ENCODE measurements around the gene MOK.

MOK gene

GRCh38 chr14:102320033-102320660 lies 15.2 kb upstream of the MOK start:
- no peaks in the 10 kb centered on the region for H3K9me3 ChIP-seq (ENCODE audit: control insufficient read depth, low read length)
- H3K4me3 ChIP-seq (ENCODE audit: insufficient read depth in 1 of 2, low read depth in 1 of 2, low read length in 2 of 2): peak overlapping the region; percentile 79 to 84
- peak; percentile 73 for DNase-seq
- H2BK12ac ChIP-seq (ENCODE audit: low read length in 2 of 2): no peak overlapping the region
- H3K4ac ChIP-seq (ENCODE audit: low read depth in 1 of 2, low read length in 2 of 2): peak overlapping the region; percentile 37 to 85
- H3K27me3 ChIP-seq (ENCODE audit: control insufficient read depth in 1 of 2, insufficient read depth in 1 of 2, low read length in 2 of 2): no peaks in the 10 kb centered on the region
- peak overlapping the region; percentile 76 to 86 for H3K18ac ChIP-seq (ENCODE audit: low read depth in 1 of 2, low read length in 2 of 2)
- no peak overlapping the region for H4K91ac ChIP-seq (ENCODE audit: low read length)
- peaks cover 18% of the 10 kb centered on the region for H3K79me1 ChIP-seq (replicated peaks; ENCODE audit: low read length, poor library complexity, severe bottlenecking)
- peak overlapping the region; percentile 91 for H3K9ac ChIP-seq (ENCODE audit: low read length)
- H2BK15ac ChIP-seq (ENCODE audit: low read depth, poor library complexity, severe bottlenecking): peak overlapping the region; percentile 12
- peak overlapping the region; percentile 57 for H2BK120ac ChIP-seq (ENCODE audit: low read depth, low read length)
- WGBS: 9% methylated on average over 23 of the region's 30 CpGs
- no peak overlapping the region for H2AK5ac ChIP-seq (ENCODE audit: low read length, severe bottlenecking)
- no peak overlapping the region for H3K27ac ChIP-seq (ENCODE audit: low read length, poor library complexity, severe bottlenecking)
- H3K36me3 ChIP-seq (ENCODE audit: control insufficient read depth in 1 of 2, insufficient read depth in 2 of 2, low read depth in 1 of 2, low read length in 2 of 2): peaks cover 0 to 3% of the 10 kb centered on the region in 2 experiments
- peaks cover 12% of the 10 kb centered on the region for H3K4me1 ChIP-seq (ENCODE audit: control insufficient read depth, insufficient read depth, low read depth, low read length)
- peak overlapping the region; percentile 92 for H4K8ac ChIP-seq (ENCODE audit: low read length)
- H3K14ac ChIP-seq (ENCODE audit: low read length in 2 of 2): no peak overlapping the region
- H2BK5ac ChIP-seq (ENCODE audit: low read depth, low read length, poor library complexity, severe bottlenecking): no peak overlapping the region
- H3K4me2 ChIP-seq (ENCODE audit: low read length, poor library complexity, severe bottlenecking): peak overlapping the region; percentile 63
- H3K23ac ChIP-seq (ENCODE audit: low read length in 2 of 2): no peak overlapping the region
- peak overlapping the region; percentile 68 for H2AFZ ChIP-seq (ENCODE audit: low read depth, low read length)

- no peak within 1 kb of the TSS for H3K14ac ChIP-seq (ENCODE audit: low read length in 2 of 2)
- peak within 1 kb of the TSS; percentile 79 to 84 for H3K4me3 ChIP-seq (ENCODE audit: insufficient read depth in 1 of 2, low read depth in 1 of 2, low read length in 2 of 2)
- H3K36me3 ChIP-seq (ENCODE audit: control insufficient read depth in 1 of 2, insufficient read depth in 2 of 2, low read depth in 1 of 2, low read length in 2 of 2): peaks cover 0 to 3% of the 10 kb centered on the region in 2 experiments
- H3K9ac ChIP-seq (ENCODE audit: low read length): peak within 1 kb of the TSS; percentile 91
- H3K9me3 ChIP-seq (ENCODE audit: control insufficient read depth, low read length): no peaks in the 10 kb centered on the region
- 2% methylated on average over 67 of the region's 71 CpGs for WGBS
- H3K4me1 ChIP-seq (ENCODE audit: control insufficient read depth, insufficient read depth, low read depth, low read length): peaks cover 15% of the 10 kb centered on the region
- H2BK120ac ChIP-seq (ENCODE audit: low read depth, low read length): peak within 1 kb of the TSS; percentile 81
- peak within 1 kb of the TSS; percentile 48 for H3K27ac ChIP-seq (ENCODE audit: low read length, poor library complexity, severe bottlenecking)
- peak within 1 kb of the TSS; percentile 42 for H2AK5ac ChIP-seq (ENCODE audit: low read length, severe bottlenecking)
- no peaks in the 10 kb centered on the region for H3K27me3 ChIP-seq (ENCODE audit: control insufficient read depth in 1 of 2, insufficient read depth in 1 of 2, low read length in 2 of 2)
- H3K4ac ChIP-seq (ENCODE audit: low read depth in 1 of 2, low read length in 2 of 2): peak within 1 kb of the TSS; percentile 37 to 85
- peak within 1 kb of the TSS; percentile 76 to 86 for H3K18ac ChIP-seq (ENCODE audit: low read depth in 1 of 2, low read length in 2 of 2)
- peak within 1 kb of the TSS; percentile 92 for H4K8ac ChIP-seq (ENCODE audit: low read length)
- H3K4me2 ChIP-seq (ENCODE audit: low read length, poor library complexity, severe bottlenecking): peak within 1 kb of the TSS; percentile 64
- peak within 1 kb of the TSS; percentile 78 for H2AFZ ChIP-seq (ENCODE audit: low read depth, low read length)
- H3K23ac ChIP-seq (ENCODE audit: low read length in 2 of 2): no peak within 1 kb of the TSS
- peak; percentile 91 for DNase-seq
- peak within 1 kb of the TSS; percentile 4 to 23 for H2BK12ac ChIP-seq (ENCODE audit: low read length in 2 of 2)
- no peak within 1 kb of the TSS for H4K91ac ChIP-seq (ENCODE audit: low read length)
- peak within 1 kb of the TSS; percentile 39 for H2BK5ac ChIP-seq (ENCODE audit: low read depth, low read length, poor library complexity, severe bottlenecking)
- H3K79me1 ChIP-seq (replicated peaks; ENCODE audit: low read length, poor library complexity, severe bottlenecking): peaks cover 18% of the 10 kb centered on the region
- peak within 1 kb of the TSS; percentile 79 for H2BK15ac ChIP-seq (ENCODE audit: low read depth, poor library complexity, severe bottlenecking)
These were observed 14.5 kb upstream of the MOK start, which contains the start of gene ZNF839 for GRCh38 chr14:102319351-102320032. ZNF839 (plus strand) TSS chr14:102319746; CDS start chr14:102319766, 20 bp downstream.

GRCh38 chr14:102318781-102319276 lies 13.9 kb upstream of the MOK start:
- peak overlapping the region; percentile 47 for H4K8ac ChIP-seq (ENCODE audit: low read length)
- H3K14ac ChIP-seq (ENCODE audit: low read length in 2 of 2): no peak overlapping the region
- H3K9me3 ChIP-seq (ENCODE audit: control insufficient read depth, low read length): no peaks in the 10 kb centered on the region
- H3K9ac ChIP-seq (ENCODE audit: low read length): peak overlapping the region; percentile 91
- no peak for DNase-seq
- peaks cover 0 to 3% of the 10 kb centered on the region in 2 experiments for H3K36me3 ChIP-seq (ENCODE audit: control insufficient read depth in 1 of 2, insufficient read depth in 2 of 2, low read depth in 1 of 2, low read length in 2 of 2)
- peaks cover 18% of the 10 kb centered on the region for H3K4me1 ChIP-seq (ENCODE audit: control insufficient read depth, insufficient read depth, low read depth, low read length)
- H3K4me3 ChIP-seq (ENCODE audit: insufficient read depth in 1 of 2, low read depth in 1 of 2, low read length in 2 of 2): peak overlapping the region in 1 of 2 experiments; percentile 84
- peak overlapping the region; percentile 81 for H2BK120ac ChIP-seq (ENCODE audit: low read depth, low read length)
- H2BK5ac ChIP-seq (ENCODE audit: low read depth, low read length, poor library complexity, severe bottlenecking): no peak overlapping the region
- H4K91ac ChIP-seq (ENCODE audit: low read length): no peak overlapping the region
- peaks cover 15% of the 10 kb centered on the region for H3K79me1 ChIP-seq (replicated peaks; ENCODE audit: low read length, poor library complexity, severe bottlenecking)
- H3K23ac ChIP-seq (ENCODE audit: low read length in 2 of 2): no peak overlapping the region
- peak overlapping the region; percentile 42 for H2AK5ac ChIP-seq (ENCODE audit: low read length, severe bottlenecking)
- H3K4ac ChIP-seq (ENCODE audit: low read depth in 1 of 2, low read length in 2 of 2): peak overlapping the region in 1 of 2 experiments; percentile 1
- H2BK12ac ChIP-seq (ENCODE audit: low read length in 2 of 2): peak overlapping the region in 1 of 2 experiments; percentile 4
- no peak overlapping the region for H2AFZ ChIP-seq (ENCODE audit: low read depth, low read length)
- H3K4me2 ChIP-seq (ENCODE audit: low read length, poor library complexity, severe bottlenecking): peak overlapping the region; percentile 64
- WGBS: 84% methylated on average over 9 of the region's 15 CpGs
- H3K18ac ChIP-seq (ENCODE audit: low read depth in 1 of 2, low read length in 2 of 2): peak overlapping the region in 1 of 2 experiments; percentile 5
- H3K27ac ChIP-seq (ENCODE audit: low read length, poor library complexity, severe bottlenecking): no peak overlapping the region
- no peak overlapping the region for H2BK15ac ChIP-seq (ENCODE audit: low read depth, poor library complexity, severe bottlenecking)
- no peaks in the 10 kb centered on the region for H3K27me3 ChIP-seq (ENCODE audit: control insufficient read depth in 1 of 2, insufficient read depth in 1 of 2, low read length in 2 of 2)
